GM12891 (cell line): Measurements from ENCODE around the gene ESR1.
"Not testable (repeated sequence)": the region's sequence is repeated elsewhere in the genome, so short reads cannot be mapped to it uniquely, and the experiment has no call there.

Experiments
- DNase-seq: peaks from one replicate; pipeline ENCODE4 v3.0.0; 2011; ENCODE audit warnings: low spot score; ENCODE audit not compliant: insufficient read length
- FAIRE-seq: peaks from 2 replicates; lab custom pipeline; 2011; peaks lifted over from hg19 to GRCh38; lab: Jason Lieb, UNC
- PAX5 ChIP-seq: IDR thresholded peaks from 2 replicates; pipeline ENCODE4 v1.6.1; 2011; ENCODE audit warnings: low read length, moderate library complexity, mild to moderate bottlenecking; ENCODE audit not compliant: insufficient read depth, severe bottlenecking
- POLR2A ChIP-seq: IDR thresholded peaks from 2 replicates; pipeline ENCODE4 v1.6.1; 2011; ENCODE audit warnings: low read depth, low read length, control low read depth
- POLR2AphosphoS5 ChIP-seq: IDR thresholded peaks from 2 replicates; pipeline ENCODE4 v1.6.1; 2011; ENCODE audit warnings: low read depth, low read length, control low read depth
- POU2F2 ChIP-seq: IDR thresholded peaks from 2 replicates; pipeline ENCODE4 v1.6.1; 2011; ENCODE audit warnings: low read depth, mild to moderate bottlenecking, control low read depth, low read length, moderate library complexity
- SPI1 ChIP-seq: IDR thresholded peaks from 2 replicates; pipeline ENCODE4 v1.6.1; 2011; ENCODE audit warnings: low read depth, low read length, control low read depth
- TAF1 ChIP-seq: IDR thresholded peaks from 2 replicates; pipeline ENCODE4 v1.6.1; 2011; ENCODE audit warnings: low read depth, low read length, control low read depth

ESR1 gene

DNA sequence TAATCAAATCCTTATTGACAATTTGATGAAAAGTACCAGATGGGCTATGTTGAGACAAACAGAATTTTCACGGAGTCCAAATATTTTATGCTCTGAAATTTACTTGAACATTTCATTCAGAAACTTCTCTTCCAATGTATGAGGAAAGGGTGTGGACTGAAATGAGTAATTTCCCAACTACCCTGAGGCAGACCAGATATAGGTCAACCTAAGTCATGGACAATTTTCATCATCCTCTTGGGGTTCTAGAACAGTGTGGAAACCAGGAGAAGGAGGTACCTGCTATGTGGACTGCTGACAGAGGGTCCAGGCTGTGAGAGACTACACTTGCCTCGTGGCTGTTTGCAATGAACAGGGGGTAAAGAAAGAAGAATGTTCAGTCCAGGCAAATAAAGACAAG, 323.0 kb downstream of the ESR1 start:
- TF ChIP-seq POU2F2, result no peak
- no peak for TF ChIP-seq TAF1
- no peak for TF ChIP-seq POLR2AphosphoS5
- TF ChIP-seq POLR2A, result no peak
- TF ChIP-seq PAX5, result no peak
- DNase-seq (no peak), FAIRE-seq (no peak)

DNA sequence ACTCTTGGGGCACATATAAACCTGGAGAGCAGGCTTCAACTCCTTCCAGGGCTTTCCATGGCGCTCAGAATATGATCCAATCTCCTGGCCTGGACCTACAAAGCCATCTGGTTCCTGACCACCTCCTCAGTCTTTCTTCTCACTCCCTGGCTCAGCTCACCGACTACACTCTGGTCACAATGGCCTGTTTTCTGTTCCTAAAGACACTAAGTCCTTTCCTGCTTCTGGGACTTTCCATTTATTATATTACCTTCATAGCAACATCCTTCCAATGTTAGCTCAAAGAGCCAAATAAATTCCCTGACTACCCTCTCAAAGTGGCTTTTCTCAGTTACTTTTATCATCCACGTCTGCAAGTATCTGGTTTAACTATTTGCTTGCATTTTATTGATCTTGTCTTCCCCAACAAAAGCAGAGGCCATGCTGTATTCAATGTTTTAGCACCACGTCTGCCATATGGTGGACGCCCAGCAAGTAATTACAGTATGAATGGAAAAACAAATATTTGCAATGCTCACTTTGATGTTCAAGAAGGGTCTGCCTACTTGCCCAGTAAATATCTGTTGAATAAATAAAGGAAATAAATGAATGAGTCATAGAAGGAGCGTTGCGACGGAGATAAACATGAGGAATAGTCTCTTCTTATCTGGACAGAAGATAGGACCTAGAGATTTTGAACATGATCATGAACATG, 328.4 kb downstream of the ESR1 start:
- no peak for DNase-seq
- TF ChIP-seq POU2F2, result no peak
- no peak for TF ChIP-seq TAF1
- TF ChIP-seq POLR2A, result no peak
- no peak for TF ChIP-seq SPI1
- TF ChIP-seq POLR2AphosphoS5, result no peak
- FAIRE-seq, result no peak

DNA sequence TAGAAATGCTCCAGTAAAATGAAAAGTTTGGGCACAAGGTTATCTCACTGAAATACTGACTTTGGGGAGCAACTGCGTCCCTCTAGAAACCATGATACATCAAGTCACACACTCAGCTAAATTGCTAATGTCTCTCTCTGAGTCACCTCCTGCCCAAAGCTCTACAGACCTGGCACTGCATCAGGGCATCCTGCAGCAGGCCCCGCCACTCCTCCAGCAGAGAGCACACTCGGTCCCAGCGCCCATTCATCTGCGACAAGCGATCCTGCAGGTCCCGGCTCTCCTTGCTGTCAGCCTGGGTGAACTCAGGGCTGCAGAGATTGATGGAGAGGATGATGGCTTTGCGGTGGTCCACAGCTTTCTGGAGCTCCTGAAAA, 329.0 kb downstream of the ESR1 start:
- TF ChIP-seq SPI1 (no peak), PAX5 (no peak), POU2F2 (no peak), POLR2A (no peak), TAF1 (no peak), POLR2AphosphoS5 (no peak)
- DNase-seq (no peak), FAIRE-seq (no peak)

DNA sequence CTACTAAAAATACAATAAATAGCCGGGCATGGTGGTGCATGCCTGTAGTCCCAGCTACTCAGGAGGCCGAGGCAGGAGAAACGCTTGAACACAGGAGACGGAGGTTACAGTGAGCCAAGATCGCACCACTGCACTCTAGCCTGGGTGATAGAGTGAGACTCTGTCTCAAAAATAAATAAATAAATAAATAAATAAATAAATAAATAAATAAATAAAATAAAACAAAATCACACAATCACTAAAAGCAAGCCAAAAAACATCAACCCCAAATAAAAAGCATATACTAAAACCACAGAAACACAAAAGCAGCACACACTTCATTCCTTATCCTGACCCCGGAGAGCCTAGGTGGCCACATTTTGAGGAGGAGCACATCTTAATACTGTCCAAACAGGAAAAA, 330.9 kb downstream of the ESR1 start:
- not testable (repeated sequence) for FAIRE-seq, DNase-seq

DNA sequence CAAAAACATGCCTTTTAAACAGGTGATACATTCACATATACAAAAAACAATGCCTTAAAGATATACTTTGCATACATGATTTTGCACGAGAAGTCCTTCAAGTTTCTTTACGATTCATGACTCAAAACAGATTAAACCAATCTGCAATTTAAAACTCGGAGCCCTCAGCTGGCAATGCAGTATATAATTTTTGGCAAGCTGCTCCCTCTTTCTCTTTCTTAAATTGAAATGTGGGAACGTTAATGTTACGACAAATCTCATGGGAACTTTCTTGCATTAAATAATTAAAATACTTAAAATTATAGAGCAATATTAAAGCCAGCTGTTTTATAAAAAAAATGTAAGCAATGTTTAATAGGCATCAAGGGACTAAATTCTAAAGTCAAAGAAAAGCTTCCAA, 334.6 kb downstream of the ESR1 start:
- no peak for DNase-seq
- no peak for FAIRE-seq
- TF ChIP-seq POLR2A (no peak), SPI1 (no peak), PAX5 (no peak)

DNA sequence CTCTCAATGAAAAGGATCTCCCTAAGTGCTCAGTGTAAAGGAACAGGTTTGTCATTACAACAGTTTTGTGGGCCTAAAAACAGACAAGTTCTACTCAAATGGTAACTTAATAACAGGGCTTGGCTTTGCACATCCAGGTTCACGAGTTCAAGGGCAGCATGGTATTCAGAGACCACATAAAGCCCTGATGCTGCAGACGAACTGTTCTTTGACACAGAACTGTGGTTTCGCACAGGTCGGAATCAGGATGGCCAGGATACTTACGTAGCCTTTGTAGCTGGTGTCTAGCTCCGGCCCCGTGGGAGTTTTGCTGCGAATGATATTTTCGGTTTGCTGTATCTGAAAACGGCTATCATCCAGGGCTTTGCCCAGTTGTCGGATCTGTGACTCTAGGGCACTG, 335.9 kb downstream of the ESR1 start:
- no peak for DNase-seq
- FAIRE-seq, result no peak
- TF ChIP-seq POLR2AphosphoS5 (no peak), POLR2A (no peak), POU2F2 (no peak), SPI1 (no peak), TAF1 (no peak), PAX5 (no peak)

DNA sequence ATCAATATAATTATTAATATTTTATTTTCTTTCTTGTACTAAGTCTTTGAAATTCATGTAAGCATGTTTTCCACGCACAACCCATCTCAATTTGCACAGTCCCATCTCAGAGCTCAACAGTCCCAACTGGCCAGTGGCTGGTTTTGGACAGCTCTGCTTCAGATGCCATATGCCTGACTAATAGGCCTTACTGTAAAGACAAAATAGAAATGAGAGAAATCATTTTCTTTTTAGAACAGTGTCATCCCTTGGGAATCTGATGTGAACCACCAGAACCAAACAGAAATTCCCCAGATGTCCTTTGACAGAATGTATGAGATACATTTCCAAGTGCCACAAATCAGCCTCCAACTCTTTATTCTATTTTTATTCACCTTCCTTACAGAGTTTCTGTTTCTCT, 338.9 kb downstream of the ESR1 start:
- FAIRE-seq (no peak), DNase-seq (no peak)
- TF ChIP-seq POLR2A (no peak), TAF1 (no peak), POLR2AphosphoS5 (no peak), POU2F2 (no peak), PAX5 (no peak), SPI1 (no peak)

DNA sequence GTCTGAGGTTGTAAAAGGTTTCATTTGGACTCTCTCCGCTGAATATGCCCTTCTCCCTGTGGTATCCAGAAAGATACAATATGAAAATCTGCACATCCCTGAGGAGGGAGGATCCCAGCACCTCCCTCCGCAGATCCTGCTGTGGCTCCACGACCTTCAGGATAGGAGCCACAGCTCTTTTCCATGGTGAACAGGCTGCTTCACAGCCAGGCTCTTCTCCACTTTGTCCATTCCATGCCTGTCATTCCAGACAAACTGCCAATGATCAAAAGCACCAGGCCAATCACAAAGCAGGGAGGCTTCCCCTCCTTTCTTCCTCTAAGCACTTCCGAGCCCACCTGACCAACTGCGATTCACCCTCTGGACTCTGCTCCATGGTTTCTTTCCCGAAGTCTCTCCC, 339.8 kb downstream of the ESR1 start:
- DNase-seq (no peak), FAIRE-seq (no peak)
- TF ChIP-seq SPI1 (no peak), PAX5 (no peak), TAF1 (no peak), POLR2AphosphoS5 (no peak), POLR2A (no peak), POU2F2 (no peak)

DNA sequence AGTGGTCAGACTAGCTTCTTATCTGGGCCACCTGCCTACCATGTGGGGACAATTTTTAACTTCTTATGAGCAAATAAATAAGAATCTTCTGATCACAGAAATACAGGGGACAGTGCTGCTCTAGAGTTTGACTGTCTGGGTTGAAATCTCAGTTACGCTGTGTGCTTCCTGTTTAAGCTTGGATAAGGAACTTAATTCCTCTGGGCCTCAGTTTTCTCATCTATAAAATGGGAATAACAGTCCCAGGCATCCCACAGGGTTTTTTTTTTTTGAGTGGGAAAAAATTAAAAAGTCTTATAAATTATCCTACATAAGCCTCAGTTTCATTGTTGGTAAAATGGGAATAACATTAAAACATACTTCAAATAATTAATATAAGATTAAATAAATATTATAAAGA, 340.9 kb downstream of the ESR1 start:
- FAIRE-seq (no peak), DNase-seq (no peak)
- no peak for TF ChIP-seq TAF1
- TF ChIP-seq POLR2AphosphoS5, result no peak
- TF ChIP-seq PAX5, result no peak
- TF ChIP-seq POU2F2, result no peak
- no peak for TF ChIP-seq SPI1
- TF ChIP-seq POLR2A, result no peak

DNA sequence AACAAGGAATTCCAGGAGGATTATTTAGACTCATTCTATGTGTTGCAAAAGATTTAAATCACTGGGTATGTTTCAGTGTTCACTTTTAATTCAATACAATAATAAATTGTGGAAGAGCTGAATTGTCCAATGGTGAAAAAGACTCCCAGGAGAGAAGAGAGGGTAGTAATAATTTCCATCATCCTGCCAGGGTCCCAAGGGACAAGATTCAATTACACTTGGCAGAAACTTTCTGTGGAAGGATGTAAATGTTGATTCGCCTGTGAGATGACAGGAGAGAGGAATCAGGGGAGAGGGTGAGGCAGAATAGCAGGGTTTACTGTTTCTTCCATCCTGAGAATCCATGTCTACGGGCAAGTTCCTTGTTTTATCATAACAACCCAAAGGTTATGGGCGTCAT, 342.7 kb downstream of the ESR1 start:
- TF ChIP-seq PAX5, result no peak
- TF ChIP-seq POLR2AphosphoS5, result no peak
- TF ChIP-seq TAF1, result no peak
- no peak for TF ChIP-seq POLR2A
- TF ChIP-seq POU2F2, result no peak
- TF ChIP-seq SPI1, result no peak
- no peak for FAIRE-seq

More for the DNA sequence above, 342.7 kb downstream of the ESR1 start:
- no peak for DNase-seq
